ENCODE results near the gene BCKDK.
A peak's percentile ranks its signal among the peaks of the same experiment; 100 is the strongest.
"Not testable (repeated sequence)": the region's sequence is repeated elsewhere in the genome, so short reads cannot be mapped to it uniquely, and the experiment has no call there.

The BCKDK gene

DNA sequence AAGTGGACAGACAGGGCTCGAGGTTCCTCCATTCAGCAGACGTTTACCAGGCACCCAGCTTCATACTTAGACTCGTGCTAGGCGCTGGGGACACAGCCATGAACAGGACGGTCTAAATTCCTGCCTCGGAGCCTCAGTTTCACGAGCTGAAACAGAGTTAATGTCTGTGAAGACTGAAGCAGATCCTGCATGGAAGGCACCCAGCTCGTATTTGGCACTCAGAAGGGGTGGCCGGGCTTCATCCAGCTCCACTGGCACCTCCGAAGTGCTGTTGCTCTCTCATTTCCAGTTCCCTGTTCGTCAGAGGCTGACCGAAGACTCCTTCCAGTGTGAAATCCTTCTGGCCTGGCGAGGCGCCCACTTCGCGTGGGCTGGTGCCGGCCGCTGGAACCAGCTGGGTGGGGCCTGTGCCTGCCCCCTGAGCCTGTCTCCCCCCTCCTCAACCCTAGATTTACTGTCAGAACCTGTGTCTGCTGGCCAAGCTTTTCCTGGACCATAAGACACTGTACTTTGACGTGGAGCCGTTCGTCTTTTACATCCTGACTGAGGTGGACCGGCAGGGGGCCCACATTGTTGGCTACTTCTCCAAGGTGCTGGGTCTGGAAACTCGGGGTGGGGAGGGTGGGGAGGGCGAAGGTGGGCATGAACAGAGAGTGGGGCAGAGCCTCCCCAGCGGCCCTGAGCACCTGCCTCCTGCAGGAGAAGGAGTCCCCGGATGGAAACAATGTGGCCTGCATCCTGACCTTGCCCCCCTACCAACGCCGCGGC is 21.6 kb downstream of the BCKDK start:
- no peak for DNase-seq

- DNase-seq = no peak
These were observed 22.2 kb downstream of the BCKDK start for GRCh38 chr16:31130336-31130891.

DNA sequence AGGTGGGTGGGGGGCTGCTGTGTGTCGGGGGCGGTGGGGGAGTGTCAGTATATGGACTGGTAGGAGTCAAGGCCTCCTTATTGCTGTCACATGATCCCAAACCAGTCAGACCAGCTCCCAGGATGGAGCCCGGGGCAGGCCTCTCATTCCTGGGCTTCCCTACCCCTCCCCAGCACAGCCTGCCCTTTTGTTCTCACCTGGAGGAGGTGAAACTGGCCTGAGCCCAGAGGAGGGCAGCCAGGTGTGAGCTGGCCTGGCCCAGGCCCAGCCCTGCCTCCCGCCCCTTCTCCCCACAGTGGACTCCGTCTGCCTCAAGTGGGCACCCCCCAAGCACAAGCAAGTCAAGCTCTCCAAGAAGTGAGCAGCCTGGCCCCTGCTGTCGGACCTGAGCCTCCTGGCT is 22.7 kb downstream of the BCKDK start:
- DNase-seq = no peak

DNA sequence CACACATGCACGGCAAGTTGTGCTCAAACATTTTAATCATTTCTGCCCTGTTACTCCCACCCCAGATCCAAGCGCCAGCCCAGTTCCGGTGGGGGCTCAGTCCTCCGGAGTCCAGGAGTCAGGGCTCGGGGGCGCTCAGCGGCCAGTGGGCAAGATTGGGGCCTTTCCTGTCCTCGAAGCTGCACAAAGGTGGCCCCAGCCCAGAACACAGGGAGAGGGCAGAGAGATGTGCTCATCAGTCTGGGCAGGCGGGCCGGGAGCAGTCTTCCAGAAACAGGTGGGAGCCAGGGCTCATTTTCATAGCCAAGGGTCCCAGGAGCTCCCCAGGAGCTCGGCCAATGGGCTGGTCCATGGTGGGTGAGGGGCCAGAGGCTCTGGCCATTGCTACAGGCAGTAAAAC is 23.2 kb downstream of the BCKDK start:
- no peak for DNase-seq

GRCh38 chr16:31131841-31132271 is 23.7 kb downstream of the BCKDK start:
- DNase-seq = no peak

- no peak for DNase-seq
These were observed 24.3 kb downstream of the BCKDK start for GRCh38 chr16:31132303-31132979.

DNA sequence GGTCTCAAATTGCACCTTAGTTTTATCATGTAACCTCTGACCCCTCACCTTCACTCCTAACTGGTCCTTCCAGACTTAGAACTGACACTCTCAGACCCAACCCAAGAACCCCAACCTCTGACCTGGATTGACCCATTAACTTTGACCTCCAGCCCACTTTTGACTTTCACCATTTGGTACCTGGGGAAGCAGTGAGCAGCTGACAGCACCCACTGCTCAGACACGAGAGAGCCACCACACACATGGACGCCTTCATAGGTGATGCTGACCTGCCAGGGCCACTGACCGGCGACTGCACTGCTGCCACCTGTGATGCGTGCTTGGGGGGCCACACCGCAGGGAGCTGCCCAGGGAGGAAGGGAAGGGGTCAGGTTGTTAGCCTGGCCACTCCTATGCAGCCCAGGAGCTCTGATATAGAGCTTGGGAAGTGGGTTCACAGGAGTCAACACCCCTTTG is 24.9 kb downstream of the BCKDK start:
- no peak for DNase-seq

DNA sequence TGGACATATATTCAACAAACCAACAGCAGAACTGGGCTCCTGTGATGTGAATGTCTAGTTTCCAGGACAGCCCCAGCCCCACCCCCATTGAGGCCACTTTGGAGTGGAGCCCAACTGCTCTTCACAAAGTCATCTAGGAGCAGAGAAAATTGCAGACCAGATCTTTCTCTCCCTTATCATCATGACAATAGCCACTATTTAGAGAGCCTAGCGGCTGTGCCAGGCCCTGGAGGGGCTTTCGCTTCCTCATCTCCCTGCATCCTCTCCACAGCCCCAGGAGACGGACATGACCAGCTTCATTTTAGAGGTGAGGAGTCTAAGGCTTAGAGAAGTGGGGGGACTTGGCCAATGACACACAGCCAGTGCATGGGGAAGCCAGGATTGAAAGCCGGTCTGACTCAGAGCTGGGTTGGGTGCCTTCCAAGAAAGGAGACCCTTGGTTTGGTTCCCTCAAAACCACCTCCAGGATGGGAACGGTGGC is 25.9 kb downstream of the BCKDK start:
- DNase-seq = no peak

DNA sequence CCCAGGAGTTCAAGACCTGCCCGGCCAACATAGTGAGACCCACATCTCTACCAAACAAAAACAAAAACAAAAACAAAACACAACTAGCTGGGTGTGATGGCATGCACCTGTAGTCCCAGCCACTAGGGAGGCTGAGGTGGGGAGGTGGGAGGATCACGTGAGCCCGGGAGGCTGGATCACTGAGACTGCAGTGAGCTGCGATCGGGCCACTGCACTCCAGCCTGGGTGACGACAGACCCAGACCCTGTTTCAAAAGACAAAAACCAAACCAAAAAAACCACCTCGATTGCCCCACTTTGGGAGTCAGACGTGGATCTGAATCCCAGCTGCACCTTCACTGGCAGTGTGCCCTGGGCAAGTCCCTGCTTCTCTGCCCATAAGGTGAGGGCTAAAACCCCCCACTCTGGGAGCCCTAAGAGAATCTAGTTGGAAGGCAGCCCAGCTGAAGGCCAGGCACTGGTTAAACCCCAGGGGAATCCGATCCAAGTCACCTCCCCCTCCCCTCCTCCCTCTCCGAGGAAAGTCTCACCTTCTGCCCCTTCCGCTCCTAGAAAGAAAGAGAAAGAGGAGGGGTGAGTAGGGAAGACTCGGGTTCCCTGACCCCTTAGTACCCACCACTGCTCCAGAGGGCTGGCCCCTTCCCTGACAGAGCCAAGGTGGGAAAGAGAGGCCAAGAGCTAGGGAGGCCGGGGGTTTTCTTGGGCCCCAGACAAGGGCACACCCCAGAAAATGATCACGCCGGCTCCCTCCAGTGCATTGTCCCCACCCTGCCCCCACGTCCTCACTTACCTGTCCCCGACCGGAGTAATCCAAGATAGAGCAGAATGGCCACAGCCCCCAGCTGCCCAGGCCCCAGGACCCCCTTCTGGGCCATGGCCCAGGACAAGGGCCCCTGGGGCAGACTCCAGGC is 26.7 kb downstream of the BCKDK start:
- no peak for DNase-seq

GRCh38 chr16:31135535-31136286 is 27.5 kb downstream of the BCKDK start, which contains the start of gene PRSS8:
TSS of gene PRSS8 (minus strand) at chr16:31135727. CDS start at chr16:31135498, 229 bp downstream.
- no peak for DNase-seq

GRCh38 chr16:31136287-31136662 is 28.1 kb downstream of the BCKDK start:
- no peak for DNase-seq

DNA sequence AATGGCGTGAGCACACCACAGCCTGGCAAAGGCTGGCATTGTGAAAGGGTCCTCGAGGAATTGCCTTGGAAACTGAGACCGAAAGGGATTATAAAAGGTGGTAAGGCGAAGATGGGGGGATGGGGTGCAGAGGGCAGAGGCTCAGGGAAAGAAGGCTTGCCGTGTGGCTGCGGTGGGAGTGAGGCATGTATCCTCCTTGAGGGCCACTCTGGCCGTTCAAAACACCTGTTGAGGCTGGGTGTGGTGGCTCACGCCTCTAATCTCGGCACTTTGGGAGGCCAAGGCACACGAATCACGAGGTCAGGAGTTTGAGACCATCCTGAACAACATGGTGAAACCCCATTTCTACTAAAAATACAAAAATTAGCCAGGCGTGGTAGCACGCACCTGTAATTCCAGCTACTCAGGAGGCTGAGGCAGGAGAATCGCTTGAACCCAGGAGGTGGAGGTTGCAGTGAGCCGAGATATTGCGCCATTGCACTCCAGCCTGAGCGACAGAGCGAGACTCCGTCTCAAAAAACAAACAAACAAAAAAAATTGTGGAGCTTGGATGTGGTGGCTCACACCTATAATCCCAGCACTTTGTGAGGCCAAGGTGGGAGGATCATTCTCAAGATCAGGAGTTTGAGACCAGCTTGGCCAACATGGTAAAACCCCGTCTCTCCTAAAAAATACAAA is 28.8 kb downstream of the BCKDK start:
- DNase-seq = not testable (repeated sequence)

GRCh38 chr16:31138621-31139578 is 30.7 kb downstream of the BCKDK start:
- no peak for DNase-seq

DNA sequence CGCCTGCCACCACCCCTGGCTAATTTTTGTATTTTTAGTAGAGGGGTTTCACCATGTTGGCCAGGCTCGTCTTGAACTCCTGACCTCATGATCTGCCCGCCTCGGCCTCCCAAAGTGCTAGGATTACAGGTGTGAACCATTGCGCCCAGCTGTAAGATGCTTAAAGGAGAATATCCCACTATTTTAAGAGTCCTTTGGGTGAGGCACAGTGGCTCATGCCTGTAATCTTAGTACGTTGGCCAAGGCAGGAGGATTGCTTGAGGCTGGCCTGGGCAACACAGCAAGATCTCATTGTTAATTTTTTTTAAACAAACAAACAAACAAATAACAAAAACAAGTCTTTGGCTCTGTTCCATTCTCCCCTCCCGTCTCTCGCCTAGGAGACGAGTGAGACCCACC is 32.9 kb downstream of the BCKDK start:
- not testable (repeated sequence) for DNase-seq

GRCh38 chr16:31141489-31142108 is 33.4 kb downstream of the BCKDK start:
- DNase-seq = no peak

DNA sequence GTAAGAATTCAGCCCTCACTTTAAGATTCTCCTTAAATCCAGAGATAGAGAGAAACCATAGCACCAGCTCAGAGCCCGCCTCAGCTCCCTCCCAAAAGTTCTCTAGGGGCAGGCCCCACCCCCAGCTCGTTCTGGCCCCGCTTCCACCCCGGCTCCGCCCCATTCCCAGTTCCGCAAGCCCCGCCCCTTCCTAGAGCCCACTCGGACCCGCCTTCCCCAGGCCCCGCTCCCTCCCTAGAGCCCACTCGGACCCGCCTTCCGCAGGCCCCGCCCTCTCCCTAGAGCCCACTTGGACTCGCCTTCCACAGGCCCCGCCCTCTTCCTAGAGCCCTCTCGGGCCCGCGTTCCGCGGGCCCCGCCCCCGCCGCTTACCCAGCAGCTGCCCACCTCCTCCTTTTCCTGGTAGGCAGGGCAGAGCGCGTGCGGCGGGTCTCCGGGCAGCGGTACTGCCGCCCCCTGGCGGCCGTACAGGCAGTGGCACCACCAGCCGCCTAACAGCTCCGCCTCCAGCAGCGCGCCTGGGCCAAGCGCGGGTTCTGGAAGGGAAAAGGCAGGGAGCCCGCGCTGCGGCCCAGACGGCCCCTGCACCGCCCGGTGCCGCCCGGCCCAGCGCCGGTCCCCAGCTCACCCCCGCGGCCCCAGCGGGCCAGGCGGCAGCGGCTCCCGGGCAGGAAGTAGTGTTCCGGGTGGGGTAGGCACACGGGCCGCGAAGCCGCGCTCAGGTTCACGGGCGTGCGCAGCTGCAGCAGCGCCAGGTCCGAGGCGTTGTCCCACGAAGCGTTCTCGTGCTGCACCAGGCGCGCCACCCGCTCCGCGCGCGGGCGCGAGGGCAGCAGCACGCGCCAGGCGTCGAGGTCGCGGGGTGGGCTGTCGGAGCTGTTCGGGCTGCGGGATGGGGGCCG is 34.2 kb downstream of the BCKDK start:
- DNase-seq = peak; percentile 96

DNA sequence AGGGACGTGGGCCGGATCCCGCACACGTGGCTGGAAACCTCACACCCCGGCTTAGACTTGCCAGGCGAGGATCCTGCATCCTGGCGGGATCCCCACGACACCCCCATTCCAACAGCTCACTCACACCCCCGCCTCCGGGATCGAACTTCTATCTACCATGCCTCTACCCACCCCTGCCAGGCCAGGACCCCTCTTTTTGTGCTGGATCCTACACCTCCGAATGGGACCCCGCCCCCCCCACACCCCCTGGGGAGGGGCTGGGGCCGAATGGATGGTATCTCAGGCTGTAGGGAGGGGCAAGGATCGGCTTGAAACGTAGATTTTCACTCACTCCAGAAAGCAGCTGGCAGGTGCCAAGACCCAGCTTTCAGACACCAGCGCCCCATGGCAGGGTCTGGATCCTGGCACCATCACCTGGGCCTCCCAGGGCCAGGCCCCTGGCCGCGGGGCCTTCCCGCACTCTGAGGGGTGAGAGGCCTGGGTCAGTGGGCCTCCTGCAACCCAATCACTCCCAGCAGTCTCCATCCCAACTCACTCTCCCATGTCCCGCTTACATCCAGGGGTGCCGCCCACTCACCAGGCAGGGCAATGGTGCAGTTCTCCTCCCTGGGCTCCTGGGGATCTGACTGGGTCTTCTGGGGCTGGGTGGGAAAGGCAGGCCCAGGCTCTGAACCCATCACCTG is 35.0 kb downstream of the BCKDK start:
- no peak for DNase-seq

- DNase-seq = no peak
These were observed 35.5 kb downstream of the BCKDK start for GRCh38 chr16:31143694-31144148.

Measured in retina (tissue), 1 donor.